Inflammatory macrophage treated with lipopolysaccharide for 4 hours (primary cell): ENCODE results near the gene SRI.

ENCODE experiments used
- DNase-seq: peaks from one replicate; pipeline ENCODE4 v3.0.0-alpha.2; 2020

SRI gene

GRCh38 chr7:88172842-88173241 is 47.0 kb downstream of the SRI start:
- peak; percentile 51 for DNase-seq

- peak; percentile 13 for DNase-seq
Observed at GRCh38 chr7:88169717-88170320, 50.0 kb downstream of the SRI start.

- DNase-seq: no peak
Observed at GRCh38 chr7:88167721-88168120, 52.1 kb downstream of the SRI start.

GRCh38 chr7:88167223-88167622 is 52.6 kb downstream of the SRI start:
- DNase-seq: no peak

GRCh38 chr7:88165697-88166096 is 54.1 kb downstream of the SRI start:
- peak; percentile 76 for DNase-seq

- peak; percentile 52 for DNase-seq
Observed at GRCh38 chr7:88159741-88160140, 60.1 kb downstream of the SRI start.

- DNase-seq: no peak
Observed at GRCh38 chr7:88156356-88156755, 63.5 kb downstream of the SRI start.

GRCh38 chr7:88155756-88156155 is 64.1 kb downstream of the SRI start:
- DNase-seq: no peak
